ENCODE measurements around the gene WDR46. TPM values are rescaled to one million over a fixed set of nuclear protein-coding genes. Genes with fewer than 3 reads are reported as not detected.

Gene WDR46
- total RNA-seq, 1 experiment from 2014 or later, result 90.6 TPM

GRCh38 chr6:33273924-33274902, 14.8 kb downstream of the WDR46 start:
- POLR2A ChIA-PET, result no interaction called here
- intact Hi-C loops (cut with micrococcal nuclease), result no loop called here
- no TSS peak for BruUV-seq (replicated peaks)
- Histone ChIP-seq H3K9me2 (ENCODE audit: insufficient read depth) (no peaks in the 10 kb centered on the region), H3K9me3 (ENCODE audit: control insufficient read depth in 1 of 2, insufficient read depth in 1 of 2, low read depth in 1 of 2, low read length in 2 of 2) (no peaks in the 10 kb centered on the region), H3K79me2 (ENCODE audit: insufficient read depth, low read length) (peaks cover 63% of the 10 kb centered on the region), H3K36me3 (ENCODE audit: control insufficient read depth in 1 of 2, insufficient read depth in 2 of 2, low read length in 2 of 2) (peaks cover 31 to 44% of the 10 kb centered on the region in 2 experiments), H3K4me3 (replicated peaks in 1 of 2; ENCODE audit: low read depth in 1 of 2, low read length in 2 of 2) (peak overlapping the region; percentile 75 to 99), H2AFZ (ENCODE audit: low read depth, low read length, poor library complexity, severe bottlenecking) (no peak overlapping the region), H4K20me1 (ENCODE audit: insufficient read depth) (peaks cover 22% of the 10 kb centered on the region), H3K27ac (ENCODE audit: low read depth, low read length) (peak overlapping the region; percentile 82), H3K4me2 (ENCODE audit: low read length) (peak overlapping the region; percentile 86), H3K27me3 (ENCODE audit: insufficient read depth, low read length) (no peaks in the 10 kb centered on the region), H3K4me1 (ENCODE audit: control insufficient read depth in 1 of 2, insufficient read depth in 2 of 2, low read length in 2 of 2) (peaks cover 33 to 59% of the 10 kb centered on the region in 2 experiments), H3K9ac (ENCODE audit: low read length) (peak overlapping the region; percentile 98)
- DNase-seq (ENCODE audit: low read depth, low spot score), result no peak
- RAD21 ChIA-PET (ENCODE audit: low non-redundant PET in 1 of 2, low total read pairs in 2 of 2, uncharacterized antibody in 2 of 2, unreplicated experiment in 2 of 2), result no interaction called here
- CTCF ChIA-PET, result no interaction called here
- TF ChIP-seq EGR1 (IDR thresholded peaks at IDR 0.05; ENCODE audit: low read depth), result no peak
- no peak for TF ChIP-seq EZH2phosphoT487 (IDR thresholded peaks at IDR 0.05; ENCODE audit: borderline replicate concordance)
- TF ChIP-seq JUND (IDR thresholded peaks at IDR 0.05), result no peak
- TF ChIP-seq SIN3A (IDR thresholded peaks at IDR 0.05; ENCODE audit: low read depth), result no peak
- TF ChIP-seq POLR2AphosphoS5 (IDR thresholded peaks at IDR 0.05; ENCODE audit: low read depth, low read length), result no peak; the same call in 1 of the 2 replicates
- TF ChIP-seq, protein P1, sequence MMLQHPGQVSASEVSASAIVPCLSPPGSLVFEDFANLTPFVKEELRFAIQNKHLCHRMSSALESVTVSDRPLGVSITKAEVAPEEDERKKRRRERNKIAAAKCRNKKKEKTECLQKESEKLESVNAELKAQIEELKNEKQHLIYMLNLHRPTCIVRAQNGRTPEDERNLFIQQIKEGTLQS (IDR thresholded peaks at IDR 0.05), result no peak
- TF ChIP-seq ELF1 (IDR thresholded peaks at IDR 0.05; ENCODE audit: borderline replicate concordance, low read depth), result no peak
- no peak for TF ChIP-seq POLR2A (IDR thresholded peaks at IDR 0.05; ENCODE audit: borderline replicate concordance, extremely low read depth, insufficient read depth, insufficient read length)
- no peak for TF ChIP-seq FOSL1 (IDR thresholded peaks at IDR 0.05; ENCODE audit: low read depth)
- no peak for TF ChIP-seq MAX (IDR thresholded peaks at IDR 0.05)
- TF ChIP-seq, protein P2, sequence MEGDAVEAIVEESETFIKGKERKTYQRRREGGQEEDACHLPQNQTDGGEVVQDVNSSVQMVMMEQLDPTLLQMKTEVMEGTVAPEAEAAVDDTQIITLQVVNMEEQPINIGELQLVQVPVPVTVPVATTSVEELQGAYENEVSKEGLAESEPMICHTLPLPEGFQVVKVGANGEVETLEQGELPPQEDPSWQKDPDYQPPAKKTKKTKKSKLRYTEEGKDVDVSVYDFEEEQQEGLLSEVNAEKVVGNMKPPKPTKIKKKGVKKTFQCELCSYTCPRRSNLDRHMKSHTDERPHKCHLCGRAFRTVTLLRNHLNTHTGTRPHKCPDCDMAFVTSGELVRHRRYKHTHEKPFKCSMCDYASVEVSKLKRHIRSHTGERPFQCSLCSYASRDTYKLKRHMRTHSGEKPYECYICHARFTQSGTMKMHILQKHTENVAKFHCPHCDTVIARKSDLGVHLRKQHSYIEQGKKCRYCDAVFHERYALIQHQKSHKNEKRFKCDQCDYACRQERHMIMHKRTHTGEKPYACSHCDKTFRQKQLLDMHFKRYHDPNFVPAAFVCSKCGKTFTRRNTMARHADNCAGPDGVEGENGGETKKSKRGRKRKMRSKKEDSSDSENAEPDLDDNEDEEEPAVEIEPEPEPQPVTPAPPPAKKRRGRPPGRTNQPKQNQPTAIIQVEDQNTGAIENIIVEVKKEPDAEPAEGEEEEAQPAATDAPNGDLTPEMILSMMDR (IDR thresholded peaks at IDR 0.05 in 2 of 3, conservative IDR thresholded peaks at IDR 0.05 in 1 of 3; ENCODE audit: borderline replicate concordance in 1 of 3, insufficient read depth in 1 of 3, low read depth in 2 of 3, low read length in 2 of 3), result no peak
- no peak for ATAC-seq

Data from HCT116 (cell line).